8988T (cell line): ENCODE results near the gene PPM1G.
A peak's percentile ranks its signal among the peaks of the same experiment; 100 is the strongest.
"Not testable (repeated sequence)": the region's sequence is repeated elsewhere in the genome, so short reads cannot be mapped to it uniquely, and the experiment has no call there.

ENCODE experiments used
- DNase-seq: peaks from one replicate; pipeline ENCODE4 v3.0.0; 2011

PPM1G gene, protein sequence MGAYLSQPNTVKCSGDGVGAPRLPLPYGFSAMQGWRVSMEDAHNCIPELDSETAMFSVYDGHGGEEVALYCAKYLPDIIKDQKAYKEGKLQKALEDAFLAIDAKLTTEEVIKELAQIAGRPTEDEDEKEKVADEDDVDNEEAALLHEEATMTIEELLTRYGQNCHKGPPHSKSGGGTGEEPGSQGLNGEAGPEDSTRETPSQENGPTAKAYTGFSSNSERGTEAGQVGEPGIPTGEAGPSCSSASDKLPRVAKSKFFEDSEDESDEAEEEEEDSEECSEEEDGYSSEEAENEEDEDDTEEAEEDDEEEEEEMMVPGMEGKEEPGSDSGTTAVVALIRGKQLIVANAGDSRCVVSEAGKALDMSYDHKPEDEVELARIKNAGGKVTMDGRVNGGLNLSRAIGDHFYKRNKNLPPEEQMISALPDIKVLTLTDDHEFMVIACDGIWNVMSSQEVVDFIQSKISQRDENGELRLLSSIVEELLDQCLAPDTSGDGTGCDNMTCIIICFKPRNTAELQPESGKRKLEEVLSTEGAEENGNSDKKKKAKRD

DNA sequence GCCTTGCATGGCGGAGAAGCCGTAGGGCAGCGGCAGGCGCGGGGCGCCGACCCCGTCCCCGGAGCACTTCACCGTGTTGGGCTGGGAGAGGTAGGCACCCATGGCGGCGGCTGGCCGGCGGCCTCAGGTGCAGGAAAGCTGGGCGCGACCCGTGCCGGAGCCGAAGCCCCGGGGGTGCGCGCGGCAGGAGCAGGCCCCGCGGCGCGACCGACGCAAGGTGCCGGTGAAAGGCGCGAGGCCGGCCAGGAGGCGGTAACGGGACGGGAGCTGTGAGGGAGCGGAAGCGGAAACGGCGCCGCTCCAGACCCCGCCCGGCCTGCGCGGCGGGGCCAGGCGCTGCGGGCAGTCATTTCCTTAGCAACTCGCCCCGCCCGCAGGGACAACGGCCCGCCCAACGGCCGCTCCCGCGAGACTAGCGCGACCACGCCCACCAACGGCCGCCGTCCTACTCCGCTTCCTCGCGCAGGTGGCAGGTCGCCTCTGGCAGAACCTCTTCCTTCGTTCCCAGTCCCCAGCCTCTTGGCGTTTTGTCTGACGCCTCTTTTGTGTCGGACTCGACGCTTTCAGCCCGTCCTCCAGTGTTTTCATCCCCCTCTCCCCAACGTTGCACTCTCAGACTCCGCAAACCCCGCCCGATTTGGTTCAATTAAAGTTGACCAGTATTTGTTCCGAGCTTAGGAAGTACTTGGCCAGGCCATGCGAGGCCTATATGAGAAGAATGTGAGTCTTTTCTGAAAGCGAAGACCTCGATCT lies at the start of gene PPM1G:
PPM1G (minus strand) TSS at position 271 of the 753 bp plus-strand sequence; CDS start at position 102, 169 bp downstream.
- DNase-seq: peak; percentile 78

DNA sequence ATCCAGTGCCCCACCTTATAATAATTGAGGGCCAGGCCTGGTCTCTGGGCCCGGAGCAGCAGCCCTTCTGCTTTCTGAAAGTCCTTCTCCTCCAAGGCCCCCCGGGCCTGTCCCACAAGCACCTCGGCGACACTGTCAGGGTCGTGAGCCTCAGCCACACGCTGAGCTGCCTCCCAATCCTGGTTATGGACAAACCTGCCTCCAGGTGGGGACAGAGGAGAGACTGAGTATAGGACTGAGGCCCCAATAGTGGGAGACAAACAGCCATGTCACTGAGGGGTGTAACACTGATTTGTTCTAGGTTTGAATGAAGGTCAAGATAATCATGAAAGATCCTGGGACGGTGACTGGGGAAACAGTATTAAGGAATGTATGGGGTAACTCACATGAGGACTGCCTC lies 44.6 kb upstream of the PPM1G start:
- DNase-seq: no peak

DNA sequence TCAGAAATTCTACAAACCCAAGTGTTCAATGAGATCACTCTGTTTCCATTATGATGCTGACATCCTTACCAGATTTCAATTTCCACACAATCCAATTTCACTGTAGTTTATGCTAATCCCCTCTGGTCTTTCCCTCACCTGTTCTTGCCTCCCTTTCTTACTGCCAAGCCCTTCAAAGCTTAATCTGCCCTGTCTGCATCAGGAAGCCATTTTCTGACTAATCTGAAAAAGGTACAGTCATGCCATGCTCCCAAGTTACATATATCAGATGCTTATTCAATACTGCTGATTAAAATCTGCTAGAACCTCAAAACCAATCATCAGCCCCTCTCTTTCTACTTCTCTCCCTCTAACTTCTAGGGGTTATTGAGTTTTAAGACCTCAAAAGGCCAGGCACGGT lies 41.7 kb upstream of the PPM1G start:
- DNase-seq: no peak

DNA sequence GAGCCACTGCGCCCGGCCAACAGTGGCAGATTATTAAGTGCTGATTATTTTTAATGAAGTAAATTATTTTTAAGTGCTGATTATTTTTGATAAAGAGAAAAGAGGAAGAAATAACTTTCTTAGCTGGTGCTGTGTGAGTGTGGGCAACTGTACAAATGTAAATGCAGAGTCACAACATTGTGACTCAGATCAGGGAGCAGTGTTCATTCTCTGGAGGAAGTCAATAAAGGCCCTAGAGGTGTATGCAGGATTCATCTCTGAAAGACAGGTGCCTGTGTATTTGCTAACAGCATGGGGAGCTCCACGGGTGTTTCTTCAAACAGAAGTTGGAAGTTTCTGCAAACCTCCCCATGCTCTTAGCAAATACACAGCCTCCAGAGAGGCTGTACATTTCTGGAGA lies 39.0 kb upstream of the PPM1G start:
- no peak for DNase-seq

DNA sequence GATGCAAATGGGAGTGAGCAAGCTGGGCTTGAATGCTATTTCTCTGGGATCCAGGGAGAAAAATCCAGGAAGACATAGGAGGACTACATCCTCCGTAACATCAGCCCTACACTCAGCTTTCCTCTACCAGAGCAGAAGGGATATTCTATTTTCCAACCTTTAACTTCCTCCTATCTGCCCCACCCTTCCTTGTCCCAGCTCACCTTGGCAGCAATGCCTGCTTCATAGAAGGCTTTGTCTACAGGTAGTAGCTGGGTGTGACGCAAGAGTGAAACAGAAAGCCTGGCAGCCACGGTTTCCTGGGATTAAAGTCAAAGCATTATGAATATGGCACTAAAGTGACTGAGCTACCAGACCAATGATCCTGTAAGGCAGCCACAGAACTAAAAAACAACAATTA lies 36.7 kb upstream of the PPM1G start:
- DNase-seq: no peak

DNA sequence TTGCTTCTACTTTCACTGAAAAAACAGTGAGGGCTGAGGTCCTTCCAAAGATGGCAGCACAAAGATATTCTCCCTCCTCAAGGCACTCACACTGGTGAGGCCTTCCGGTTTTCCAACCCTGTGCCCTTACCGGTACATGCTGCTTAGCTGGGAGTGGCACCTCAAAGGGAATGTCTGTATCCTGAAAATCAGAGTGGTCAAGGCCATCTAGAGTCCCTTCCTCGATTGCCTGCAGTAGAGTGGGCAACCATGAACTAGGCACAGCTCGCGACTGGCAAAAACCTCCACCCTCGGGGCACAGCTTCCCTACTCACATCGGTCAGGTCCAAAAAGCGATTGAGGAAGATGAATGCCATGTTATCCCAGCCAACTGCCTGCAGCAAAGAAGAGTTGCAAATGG lies 36.2 kb upstream of the PPM1G start:
- no peak for DNase-seq

DNA sequence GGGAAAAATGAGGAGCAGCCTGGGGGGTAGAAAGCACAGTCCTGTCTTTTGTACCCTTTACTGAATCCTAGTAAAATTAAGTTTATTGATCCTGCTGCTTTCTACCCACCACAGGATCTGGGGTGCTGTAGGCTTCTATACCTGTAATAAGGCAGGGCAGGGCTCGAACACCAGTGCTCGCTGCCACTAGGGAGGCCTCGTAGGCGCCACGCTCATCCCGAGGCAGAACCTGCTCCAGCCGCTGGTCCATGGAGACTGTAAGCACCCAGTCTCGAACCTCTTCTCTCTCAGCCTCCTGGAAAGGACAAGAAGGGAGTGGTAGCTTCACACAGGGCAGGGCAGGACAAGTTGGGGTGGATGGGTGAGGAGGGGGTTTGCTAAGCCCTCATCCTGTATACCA lies 35.8 kb upstream of the PPM1G start:
- DNase-seq: no peak

DNA sequence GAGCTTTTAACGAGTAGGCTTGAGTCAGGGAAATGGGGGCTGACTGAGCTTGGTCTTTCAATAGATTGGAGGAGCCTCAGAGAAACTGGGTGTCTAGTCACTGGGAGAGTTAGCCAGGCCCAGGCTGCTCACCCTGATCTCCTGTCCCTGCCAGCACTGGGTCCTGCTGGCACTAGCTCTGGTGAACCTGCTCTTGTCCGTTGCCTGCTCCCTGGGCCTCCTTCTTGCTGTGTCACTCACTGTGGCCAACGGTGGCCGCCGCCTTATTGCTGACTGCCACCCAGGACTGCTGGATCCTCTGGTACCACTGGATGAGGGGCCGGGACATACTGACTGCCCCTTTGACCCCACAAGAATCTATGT lies 33.5 kb upstream of the PPM1G start:
- DNase-seq: no peak

DNA sequence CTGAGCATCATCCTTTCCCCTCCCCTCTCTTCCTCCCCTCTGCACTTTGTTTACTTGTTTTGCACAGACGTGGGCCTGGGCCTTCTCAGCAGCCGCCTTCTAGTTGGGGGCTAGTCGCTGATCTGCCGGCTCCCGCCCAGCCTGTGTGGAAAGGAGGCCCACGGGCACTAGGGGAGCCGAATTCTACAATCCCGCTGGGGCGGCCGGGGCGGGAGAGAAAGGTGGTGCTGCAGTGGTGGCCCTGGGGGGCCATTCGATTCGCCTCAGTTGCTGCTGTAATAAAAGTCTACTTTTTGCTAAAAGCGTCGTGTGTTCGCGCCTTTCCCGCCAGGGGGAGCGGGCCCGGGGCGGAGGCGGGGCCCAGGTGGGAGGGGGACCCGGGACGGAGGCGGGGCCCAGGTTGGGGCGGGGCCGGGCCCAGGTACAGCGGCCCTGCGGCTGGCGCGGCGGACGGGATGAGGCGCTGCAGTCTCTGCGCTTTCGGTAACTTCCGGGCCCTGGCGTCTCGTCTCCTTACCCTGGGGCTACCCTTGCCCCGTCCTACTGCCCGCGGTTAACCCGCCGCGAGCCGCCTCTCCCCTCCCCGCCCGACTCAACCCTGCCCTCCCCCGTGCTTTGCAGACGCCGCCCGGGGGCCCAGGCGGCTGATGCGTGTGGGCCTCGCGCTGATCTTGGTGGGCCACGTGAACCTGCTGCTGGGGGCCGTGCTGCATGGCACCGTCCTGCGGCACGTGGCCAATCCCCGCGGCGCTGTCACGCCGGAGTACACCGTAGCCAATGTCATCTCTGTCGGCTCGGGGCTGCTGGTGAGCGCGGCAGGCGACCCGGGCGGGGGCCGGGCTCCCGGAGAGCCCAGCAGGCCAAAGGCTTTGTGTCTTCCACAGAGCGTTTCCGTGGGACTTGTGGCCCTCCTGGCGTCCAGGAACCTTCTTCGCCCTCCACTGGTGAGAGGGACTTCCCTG lies 32.8 kb upstream of the PPM1G start, which contains the start of gene KRTCAP3:
KRTCAP3 (plus strand) TSS at position 424 of the 962 bp plus-strand sequence; CDS start at position 456, 32 bp downstream.
- DNase-seq: no peak

DNA sequence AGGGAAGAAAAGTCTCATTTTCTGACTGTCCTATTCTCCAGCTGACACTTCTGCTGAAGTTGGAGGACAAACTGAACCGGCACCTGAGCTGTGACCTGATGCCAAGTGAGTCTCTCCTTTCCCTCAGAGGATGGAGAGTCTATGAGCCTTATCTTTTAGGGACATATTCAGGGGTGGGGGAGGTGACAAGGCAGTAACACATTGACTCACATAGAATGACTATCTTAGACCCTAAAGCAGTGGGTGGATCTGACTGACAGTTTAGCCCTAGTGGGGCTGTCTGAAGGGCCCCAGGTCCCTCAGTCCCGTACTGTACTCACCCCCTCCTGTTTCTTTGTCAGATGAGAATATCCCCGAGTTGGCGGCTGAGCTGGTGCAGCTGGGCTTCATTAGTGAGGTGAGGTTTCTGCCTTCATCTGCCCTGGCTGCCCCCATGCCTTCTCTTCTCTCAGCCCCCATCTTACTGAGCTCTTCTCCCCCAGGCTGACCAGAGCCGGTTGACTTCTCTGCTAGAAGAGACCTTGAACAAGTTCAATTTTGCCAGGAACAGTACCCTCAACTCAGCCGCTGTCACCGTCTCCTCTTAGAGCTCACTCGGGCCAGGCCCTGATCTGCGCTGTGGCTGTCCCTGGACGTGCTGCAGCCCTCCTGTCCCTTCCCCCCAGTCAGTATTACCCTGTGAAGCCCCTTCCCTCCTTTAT lies 32.0 kb upstream of the PPM1G start:
- DNase-seq: no peak

DNA sequence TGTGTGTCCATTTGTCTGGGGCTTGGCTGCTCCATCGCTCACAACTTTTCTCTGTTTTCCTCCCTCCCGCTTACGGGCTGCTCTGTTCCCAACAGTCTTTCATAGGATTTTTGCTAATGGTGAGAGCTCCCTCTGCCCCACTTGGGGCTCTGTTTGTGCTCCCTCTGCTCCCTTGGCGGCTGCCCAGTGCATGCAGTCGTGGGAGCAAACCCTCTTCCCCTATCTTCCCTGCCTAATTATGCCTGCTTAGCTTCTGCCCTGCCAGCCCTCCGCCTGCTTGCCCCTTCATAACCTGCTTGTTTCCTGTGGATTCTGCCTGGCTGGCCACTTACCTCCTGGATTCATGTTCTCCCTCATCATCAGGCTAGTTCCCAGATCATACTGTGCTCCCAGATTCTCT lies 26.2 kb upstream of the PPM1G start:
- DNase-seq: no peak

DNA sequence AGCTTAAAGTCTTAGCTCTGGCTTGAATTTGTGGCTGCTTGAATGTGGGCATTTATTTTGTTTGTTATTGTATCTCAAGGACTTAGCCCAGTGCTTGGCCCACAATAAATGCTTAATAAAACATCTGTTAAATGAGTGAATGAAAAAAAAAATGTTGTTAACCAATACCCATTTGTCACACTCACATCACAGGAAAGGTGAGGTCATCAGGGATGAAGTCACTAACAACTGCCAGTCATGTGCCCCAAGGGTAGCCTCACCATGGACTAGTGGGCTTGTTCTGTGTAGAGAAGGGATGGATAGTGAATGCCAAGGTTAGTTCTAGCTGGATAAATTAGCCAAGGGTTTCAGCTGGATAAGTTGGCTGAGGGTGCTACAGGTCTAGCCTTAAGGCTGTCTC lies 22.0 kb upstream of the PPM1G start:
- DNase-seq: no peak

DNA sequence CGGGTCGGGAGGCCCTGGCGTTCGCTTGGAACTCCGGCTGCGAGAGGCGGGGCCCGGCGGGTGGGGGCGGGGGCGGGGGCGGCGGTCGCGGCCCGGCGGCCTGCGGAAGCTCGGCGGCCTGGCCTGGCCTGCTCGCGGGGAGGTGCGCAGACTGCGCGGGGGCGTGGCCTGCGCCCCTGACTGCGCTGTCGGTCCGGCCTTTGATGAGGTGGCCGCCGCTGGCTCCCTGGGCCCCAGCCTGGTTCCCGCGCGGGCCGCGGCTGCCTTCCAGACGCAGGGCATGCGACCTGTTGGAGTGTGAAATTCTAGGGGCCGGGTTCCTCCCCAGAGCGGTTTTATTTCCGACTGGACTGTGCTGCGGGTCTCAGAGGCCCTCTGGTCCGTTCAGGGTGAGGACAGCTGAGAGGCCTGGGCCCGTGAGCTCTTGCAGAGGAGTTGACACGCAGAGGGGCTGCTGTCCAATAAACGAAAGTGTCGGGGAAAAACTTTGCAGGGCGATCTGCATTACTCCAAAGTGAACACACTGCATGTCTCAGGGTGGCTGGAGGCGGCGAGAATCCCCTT lies 19.7 kb upstream of the PPM1G start:
- peak; percentile 75 for DNase-seq

DNA sequence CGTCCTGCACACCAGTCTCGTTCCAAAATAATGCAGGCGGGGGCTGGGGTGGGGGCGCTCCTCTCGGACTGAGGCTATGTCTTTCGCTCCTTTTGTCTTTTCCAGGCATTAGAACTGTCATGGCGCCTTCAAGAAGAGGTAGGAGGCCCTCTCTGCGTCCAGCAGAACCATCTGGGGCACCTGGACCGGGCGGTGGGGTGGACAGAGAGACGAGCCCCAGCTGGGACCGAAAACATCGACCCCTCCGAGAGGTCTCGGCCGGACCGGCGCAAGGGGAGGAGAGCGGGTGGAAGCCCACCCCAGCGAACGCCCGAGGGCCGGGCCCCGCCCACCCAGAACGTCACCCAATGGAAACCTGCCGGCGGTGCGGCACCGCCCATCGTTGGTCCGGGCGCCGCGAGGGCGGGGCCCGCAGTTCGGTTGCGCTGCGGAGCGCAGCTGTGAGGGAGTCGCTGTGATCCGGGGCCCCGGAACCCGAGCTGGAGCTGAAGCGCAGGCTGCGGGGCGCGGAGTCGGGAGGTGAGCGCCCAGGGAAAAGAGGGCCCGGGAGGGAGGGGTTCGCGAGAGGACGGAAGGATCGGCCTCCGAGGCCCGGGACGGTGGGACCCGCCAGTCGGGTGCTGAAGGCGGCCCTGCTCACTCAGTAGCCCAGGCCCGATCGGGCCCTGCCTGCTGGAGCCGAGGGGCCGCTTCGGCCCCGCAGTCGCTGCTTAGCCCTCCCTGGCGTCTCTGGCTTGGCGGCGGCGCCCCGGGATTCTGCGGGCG lies 19.0 kb upstream of the PPM1G start, which contains the start of gene NRBP1:
NRBP1 (plus strand) TSS at position 419 of the 765 bp plus-strand sequence. CDS start 4,643 bp downstream, outside the sequence.
- DNase-seq: peak; percentile 90

DNA sequence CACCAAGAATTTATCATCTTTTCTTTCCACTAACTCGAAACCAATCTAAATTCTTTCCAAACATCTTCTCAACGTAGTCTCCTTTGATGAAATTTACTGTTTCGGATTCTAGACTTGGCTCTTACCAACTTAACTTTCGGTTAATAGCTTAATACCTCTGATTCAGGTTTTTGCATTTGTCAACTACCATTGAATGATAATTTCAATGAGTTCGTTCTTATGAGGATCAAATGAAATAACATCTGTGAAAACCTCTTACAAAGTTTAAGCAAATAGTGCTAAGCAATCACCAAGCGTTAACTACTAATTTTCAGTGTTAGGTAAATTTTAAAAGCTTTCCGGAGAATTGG lies 18.4 kb upstream of the PPM1G start:
- no peak for DNase-seq

DNA sequence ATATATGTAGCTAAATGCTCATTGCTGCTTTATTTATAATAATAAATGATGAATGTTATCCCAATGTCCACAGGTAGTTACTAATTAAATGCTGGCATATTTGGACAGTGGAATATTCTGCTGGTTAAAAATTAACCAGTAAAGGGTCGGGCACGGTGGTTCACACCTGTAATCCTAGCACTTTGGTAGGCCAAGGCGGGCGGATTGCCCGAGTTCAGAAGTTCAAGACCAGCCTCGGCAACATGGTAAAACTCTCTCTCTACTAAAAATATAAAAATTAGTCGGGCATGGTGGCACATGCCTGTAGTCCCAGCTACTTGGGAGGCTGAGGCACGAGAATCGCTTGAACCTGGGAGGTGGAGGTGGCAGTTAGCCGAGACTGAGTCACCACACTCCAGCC lies 15.6 kb upstream of the PPM1G start:
- not testable (repeated sequence) for DNase-seq

DNA sequence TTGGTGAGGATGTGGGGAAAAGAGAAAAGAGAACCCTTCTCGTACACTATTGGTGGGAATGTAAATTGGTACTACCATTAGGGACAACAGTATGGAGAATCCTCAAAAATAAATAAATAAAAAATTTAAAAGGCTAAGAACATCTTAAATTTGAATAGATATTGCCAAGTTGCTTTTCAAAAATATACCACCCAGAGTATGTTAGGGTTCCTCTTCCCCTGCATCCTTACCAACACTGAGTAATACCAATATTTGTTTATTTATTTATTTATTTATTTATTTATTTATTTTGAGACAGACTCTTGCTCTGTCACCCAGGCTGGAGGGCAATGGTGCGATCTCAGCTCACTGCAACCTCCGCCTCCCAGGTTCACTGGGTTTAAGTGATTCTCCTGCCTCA lies 13.6 kb upstream of the PPM1G start:
- DNase-seq: no peak

DNA sequence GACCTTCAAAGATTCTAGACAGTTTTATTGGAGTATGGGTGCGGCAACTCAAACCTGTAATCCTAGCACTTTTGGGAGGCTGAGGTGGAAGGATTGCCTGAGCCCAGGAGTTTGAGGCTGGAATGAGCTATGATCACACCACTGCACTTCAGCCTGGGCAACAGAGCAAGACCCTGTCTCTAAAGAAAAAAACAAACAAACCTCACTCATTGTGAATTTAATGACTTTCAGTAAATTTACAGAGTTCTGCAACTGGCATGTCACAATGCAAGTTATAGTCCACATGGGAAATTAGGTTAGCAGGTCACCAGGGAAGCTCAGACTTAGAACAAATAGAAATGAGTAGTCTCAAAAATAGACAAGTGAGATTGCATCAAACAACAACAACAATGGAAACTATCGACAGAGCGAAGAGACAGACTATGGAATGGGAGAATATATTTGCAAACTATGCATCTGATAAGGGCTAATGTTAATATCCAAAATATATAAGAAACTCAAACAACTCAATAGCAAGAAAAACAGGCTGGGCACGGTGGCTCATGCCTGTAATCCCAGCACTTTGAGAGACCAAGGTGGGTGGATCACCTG lies 12.4 kb upstream of the PPM1G start:
- no peak for DNase-seq

DNA sequence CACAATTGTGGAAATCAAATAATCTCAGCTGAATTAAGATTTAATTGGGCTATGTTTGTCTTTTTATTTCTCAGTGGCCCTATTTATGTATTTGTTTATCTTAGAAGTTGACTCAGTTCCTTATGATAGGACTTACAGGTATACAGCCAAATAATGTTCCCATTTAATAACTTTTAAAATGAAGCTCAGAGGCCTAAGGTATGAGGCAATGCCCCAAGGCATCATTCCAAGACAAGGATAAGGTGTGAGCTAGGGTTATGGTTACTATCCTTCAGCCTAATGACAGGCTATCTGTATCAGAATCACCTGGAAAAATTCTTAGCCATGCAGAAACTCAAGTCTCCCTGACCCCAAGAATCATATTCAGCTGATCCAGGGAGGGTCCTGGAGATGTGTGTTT lies 11.6 kb upstream of the PPM1G start:
- DNase-seq: no peak

DNA sequence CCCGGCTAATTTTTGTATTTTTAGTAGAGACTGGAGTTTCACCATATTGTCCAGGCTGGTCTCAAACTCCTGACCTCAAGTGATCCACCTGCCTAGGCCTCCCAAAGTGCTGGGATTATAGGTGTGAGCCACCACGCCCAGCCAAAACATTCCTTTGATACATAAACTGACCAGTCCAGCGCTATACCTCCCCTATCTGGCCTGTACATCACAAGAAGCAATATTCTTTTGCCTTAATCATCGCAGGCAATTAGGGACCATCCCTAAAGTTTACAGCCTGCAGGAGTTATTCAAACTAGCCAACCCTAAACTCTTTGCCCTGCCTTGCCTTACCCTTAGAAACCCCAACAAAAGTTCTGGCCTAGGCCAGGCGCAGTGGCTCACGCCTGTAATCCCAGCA lies 6.8 kb upstream of the PPM1G start:
- DNase-seq: no peak
